Tibial artery (tissue), 4 donors: Measurements from ENCODE around the gene DLK2.
"Not testable (repeated sequence)": the region's sequence is repeated elsewhere in the genome, so short reads cannot be mapped to it uniquely, and the experiment has no call there.

Experiments
- DNase-seq, 2 donors: peaks; one replicate each; pipeline ENCODE4 v3.0.0-alpha.2; 2019
- H3K27ac ChIP-seq, 2 donors: fragments of 200-600 bp; sonication (generic) in 1 of 2; 1 replicate in 1 of 2; 2 replicates in 1 of 2; pipeline ENCODE4 v1.5.1; 2018 to 2019; ENCODE audit warnings: mild to moderate bottlenecking in 1 of 2
- H3K27me3 ChIP-seq, 2 donors: fragments of 200-600 bp; sonication (generic) in 1 of 2; one replicate each; pipeline versions ENCODE4 v1.5.1 to v1.6.0; 2016 to 2019
- H3K36me3 ChIP-seq, 3 donors: fragments of 200-600 bp; sonication (generic) in 2 of 3; one replicate each; pipeline ENCODE4 v1.5.1; 2016 to 2019; ENCODE audit warnings: mild to moderate bottlenecking in 2 of 3
- H3K4me1 ChIP-seq, 4 donors: fragments of 200-600 bp; sonication (generic) in 2 of 4; 1 replicate in 3 of 4; 2 replicates in 1 of 4; pipeline ENCODE4 v1.5.1; 2016 to 2019
- H3K4me3 ChIP-seq, 2 donors: fragments of 200-600 bp; sonication (generic) in 1 of 2; 1 replicate in 1 of 2; 2 replicates in 1 of 2; pipeline ENCODE4 v1.5.1; 2018 to 2019; ENCODE audit warnings: mild to moderate bottlenecking in 2 of 2
- H3K9me3 ChIP-seq, 3 donors: fragments of 200-600 bp; sonication (generic) in 1 of 3; one replicate each; pipeline ENCODE4 v1.5.1; 2016 to 2019
- intact Hi-C: fragments of 100-400 bp; cut with DNase I; formaldehyde crosslinking; loops from one replicate; pipeline ENCODE4 v1.15.0; 2023; ENCODE audit warnings: low total_unique reads
- TF ChIP-seq, protein P1 (sequence below), 2 experiments: fragments of 200-600 bp in 1 of 2; fragments of 450-650 bp in 1 of 2; IDR thresholded peaks; one replicate each; pipeline ENCODE4 v1.5.1; 2017 to 2019; ENCODE audit warnings: antibody characterized with exemption in 2 of 2, mild to moderate bottlenecking in 1 of 2, moderate library complexity in 1 of 2

Gene DLK2

DNA sequence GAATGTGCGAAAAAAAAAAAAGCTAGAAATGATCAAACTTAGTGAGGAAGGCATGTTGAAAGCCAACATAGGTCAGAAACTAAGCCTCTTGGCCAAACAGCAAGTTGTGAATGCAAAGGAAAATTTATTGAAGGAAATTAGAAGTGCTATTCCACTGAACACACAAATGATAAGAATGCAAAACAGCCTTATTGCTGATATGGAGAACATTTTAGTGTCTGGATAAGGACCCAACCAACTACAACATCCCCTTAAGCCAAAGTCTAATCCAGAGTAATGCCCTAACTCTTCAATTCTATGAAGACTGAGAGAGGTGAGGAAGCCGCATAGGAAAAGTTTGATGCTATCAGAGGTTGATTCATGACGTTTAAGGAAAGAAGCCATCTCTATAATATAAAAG is 33.5 kb downstream of the DLK2 start:
- intact Hi-C loops: no loop called here
- TF ChIP-seq, protein P1, sequence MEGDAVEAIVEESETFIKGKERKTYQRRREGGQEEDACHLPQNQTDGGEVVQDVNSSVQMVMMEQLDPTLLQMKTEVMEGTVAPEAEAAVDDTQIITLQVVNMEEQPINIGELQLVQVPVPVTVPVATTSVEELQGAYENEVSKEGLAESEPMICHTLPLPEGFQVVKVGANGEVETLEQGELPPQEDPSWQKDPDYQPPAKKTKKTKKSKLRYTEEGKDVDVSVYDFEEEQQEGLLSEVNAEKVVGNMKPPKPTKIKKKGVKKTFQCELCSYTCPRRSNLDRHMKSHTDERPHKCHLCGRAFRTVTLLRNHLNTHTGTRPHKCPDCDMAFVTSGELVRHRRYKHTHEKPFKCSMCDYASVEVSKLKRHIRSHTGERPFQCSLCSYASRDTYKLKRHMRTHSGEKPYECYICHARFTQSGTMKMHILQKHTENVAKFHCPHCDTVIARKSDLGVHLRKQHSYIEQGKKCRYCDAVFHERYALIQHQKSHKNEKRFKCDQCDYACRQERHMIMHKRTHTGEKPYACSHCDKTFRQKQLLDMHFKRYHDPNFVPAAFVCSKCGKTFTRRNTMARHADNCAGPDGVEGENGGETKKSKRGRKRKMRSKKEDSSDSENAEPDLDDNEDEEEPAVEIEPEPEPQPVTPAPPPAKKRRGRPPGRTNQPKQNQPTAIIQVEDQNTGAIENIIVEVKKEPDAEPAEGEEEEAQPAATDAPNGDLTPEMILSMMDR (IDR thresholded peaks at IDR 0.05): no peak
- Histone ChIP-seq H3K4me1 (peaks cover 0 to 3% (median 0%) of the 10 kb centered on the region in 4 donors), H3K27ac (no peak overlapping the region), H3K4me3 (no peak overlapping the region), H3K27me3 (no peaks in the 10 kb centered on the region), H3K36me3 (no peaks in the 10 kb centered on the region), H3K9me3 (no peaks in the 10 kb centered on the region)
- DNase-seq: no peak

DNA sequence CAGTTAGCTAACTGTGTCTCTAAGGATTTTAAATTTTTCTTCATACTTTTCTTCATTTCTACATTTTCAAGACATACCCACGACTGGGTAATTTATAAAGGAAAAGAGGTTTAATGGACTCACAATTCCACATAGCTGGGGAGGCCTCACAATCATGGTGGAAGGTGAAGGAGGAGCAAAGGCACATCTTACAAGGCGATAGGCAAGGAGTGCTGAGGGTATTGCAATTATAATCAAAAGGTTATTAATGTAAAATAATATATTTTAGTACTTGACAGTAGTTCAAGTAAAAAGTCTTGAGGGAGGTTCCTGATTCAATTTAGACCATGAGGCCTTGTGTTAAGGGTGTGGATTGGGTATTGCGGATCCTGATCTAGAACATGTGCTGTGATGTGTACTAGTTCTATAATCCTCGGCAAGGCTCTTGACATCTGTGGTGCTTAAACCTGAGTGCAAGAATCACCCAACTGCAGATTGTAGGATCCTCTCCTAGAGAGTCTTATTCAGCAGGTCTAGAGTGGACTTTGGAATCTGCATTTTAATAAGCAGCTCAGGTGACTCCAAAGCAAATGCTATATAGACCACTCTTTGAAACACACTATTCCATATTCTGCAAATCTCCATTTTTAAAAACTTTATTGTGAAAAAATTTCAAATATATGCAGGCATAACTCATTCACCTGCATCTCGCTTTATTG is 35.2 kb downstream of the DLK2 start:
- no peak for DNase-seq
- H3K36me3 ChIP-seq: no peaks in the 10 kb centered on the region
- intact Hi-C loops: no loop called here

DNA sequence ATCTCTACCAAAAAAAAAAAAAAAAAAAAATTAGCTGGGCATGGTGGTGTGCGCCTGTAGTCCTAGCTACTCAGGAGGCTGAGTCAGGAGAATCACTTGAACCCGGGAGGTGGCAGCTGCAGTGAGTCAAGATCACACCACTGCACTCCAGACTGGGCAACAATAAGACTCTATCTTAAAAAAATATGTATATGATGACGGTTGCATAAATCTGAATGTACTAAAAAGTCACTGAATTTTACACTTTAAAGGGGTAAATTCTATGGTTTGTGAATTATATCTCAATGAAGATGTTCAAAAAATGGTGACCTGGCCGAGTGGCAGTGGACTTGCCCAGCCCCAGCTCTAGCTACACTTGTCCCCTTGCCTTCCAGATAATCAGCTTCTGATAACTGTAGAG is 38.4 kb downstream of the DLK2 start:
- Histone ChIP-seq H3K4me1 (no peaks in the 10 kb centered on the region), H3K27me3 (peaks cover 0 to 14% of the 10 kb centered on the region in 2 donors), H3K4me3 (no peak overlapping the region), H3K36me3 (no peaks in the 10 kb centered on the region), H3K27ac (no peak overlapping the region), H3K9me3 (no peaks in the 10 kb centered on the region)
- no peak for DNase-seq
- TF ChIP-seq, protein P1 (IDR thresholded peaks at IDR 0.05): no peak
- intact Hi-C loops: no loop called here

More for the DNA sequence above, 35.2 kb downstream of the DLK2 start:
- H3K9me3 ChIP-seq: no peaks in the 10 kb centered on the region
- no peak overlapping the region for H3K4me3 ChIP-seq
- TF ChIP-seq, protein P1 (IDR thresholded peaks at IDR 0.05): no peak
- no peaks in the 10 kb centered on the region for H3K4me1 ChIP-seq
- H3K27ac ChIP-seq: no peak overlapping the region
- no peaks in the 10 kb centered on the region for H3K27me3 ChIP-seq

DNA sequence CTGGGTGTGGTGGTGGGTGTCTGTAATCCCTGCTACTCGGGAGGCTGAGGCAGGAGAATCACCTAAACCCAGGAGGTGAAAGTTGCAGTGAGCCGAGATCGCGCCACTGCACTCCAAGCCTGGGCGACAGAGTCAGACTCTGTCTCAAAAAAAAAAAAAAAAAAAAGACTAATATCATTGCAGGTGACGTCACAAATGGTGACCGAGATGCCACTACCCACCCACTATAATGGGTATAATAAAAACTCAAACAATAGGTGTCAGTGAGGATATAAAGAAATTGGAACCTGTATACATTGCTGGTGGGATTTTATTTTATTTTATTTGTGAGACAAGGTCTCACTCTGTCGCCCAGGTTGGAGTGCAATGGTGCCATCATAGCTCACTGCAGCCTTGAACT is 40.1 kb downstream of the DLK2 start:
- H3K9me3 ChIP-seq, H3K36me3 ChIP-seq, intact Hi-C loops, H3K4me3 ChIP-seq, H3K27ac ChIP-seq, DNase-seq, H3K4me1 ChIP-seq: not testable (repeated sequence)
- H3K27me3 ChIP-seq: peaks cover 0 to 14% of the 10 kb centered on the region in 2 donors

DNA sequence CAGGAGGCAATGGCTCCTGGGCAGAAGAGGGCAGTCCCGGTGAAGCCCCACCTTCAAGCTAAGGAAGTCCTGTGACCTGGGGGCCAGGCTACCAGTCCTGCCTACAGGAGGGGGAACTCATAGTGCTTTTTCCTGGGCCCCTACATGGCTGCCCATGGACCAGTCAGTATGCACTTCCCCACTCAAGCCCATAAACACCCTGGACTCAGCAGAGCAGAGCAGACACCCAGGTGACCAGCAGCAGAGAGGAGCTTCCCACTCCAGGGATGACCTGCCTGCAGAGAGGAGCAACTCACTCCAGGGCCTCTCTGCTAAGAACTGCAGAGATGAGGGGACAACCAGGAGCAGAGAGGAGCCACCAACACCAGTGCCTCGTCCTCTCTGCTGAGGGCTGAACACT is 42.3 kb downstream of the DLK2 start:
- TF ChIP-seq, protein P1 (IDR thresholded peaks at IDR 0.05): no peak
- DNase-seq: no peak
- Histone ChIP-seq H3K27ac (no peak overlapping the region), H3K9me3 (no peaks in the 10 kb centered on the region), H3K27me3 (peaks cover 0 to 20% of the 10 kb centered on the region in 2 donors), H3K4me1 (no peaks in the 10 kb centered on the region), H3K36me3 (no peaks in the 10 kb centered on the region), H3K4me3 (no peak overlapping the region)
- intact Hi-C loops: no loop called here

DNA sequence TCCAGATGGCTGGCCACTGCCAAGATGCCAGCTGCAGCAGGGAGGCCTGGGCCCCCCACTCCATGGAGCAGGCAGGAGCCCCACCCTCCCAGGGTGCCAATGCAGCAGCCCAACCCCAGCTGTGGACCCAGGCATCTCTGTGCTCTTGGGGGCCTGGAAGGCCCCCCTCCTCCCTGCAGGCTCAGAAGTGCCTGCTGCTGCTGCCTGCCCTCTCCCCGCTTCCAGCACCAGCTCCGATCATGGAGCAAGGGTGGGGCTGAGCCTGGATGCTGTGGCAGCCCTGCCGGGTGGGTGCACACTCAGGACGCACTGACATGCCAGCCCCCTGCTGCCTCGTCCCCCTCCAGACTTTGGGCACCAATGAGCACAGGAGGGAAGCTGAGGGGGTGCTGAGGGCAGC is 42.8 kb downstream of the DLK2 start:
- Histone ChIP-seq H3K27ac (no peak overlapping the region), H3K4me1 (no peaks in the 10 kb centered on the region), H3K36me3 (no peaks in the 10 kb centered on the region), H3K4me3 (no peak overlapping the region), H3K9me3 (no peaks in the 10 kb centered on the region), H3K27me3 (peaks cover 0 to 23% of the 10 kb centered on the region in 2 donors)
- intact Hi-C loops: no loop called here
- no peak for DNase-seq
- TF ChIP-seq, protein P1 (IDR thresholded peaks at IDR 0.05): no peak

DNA sequence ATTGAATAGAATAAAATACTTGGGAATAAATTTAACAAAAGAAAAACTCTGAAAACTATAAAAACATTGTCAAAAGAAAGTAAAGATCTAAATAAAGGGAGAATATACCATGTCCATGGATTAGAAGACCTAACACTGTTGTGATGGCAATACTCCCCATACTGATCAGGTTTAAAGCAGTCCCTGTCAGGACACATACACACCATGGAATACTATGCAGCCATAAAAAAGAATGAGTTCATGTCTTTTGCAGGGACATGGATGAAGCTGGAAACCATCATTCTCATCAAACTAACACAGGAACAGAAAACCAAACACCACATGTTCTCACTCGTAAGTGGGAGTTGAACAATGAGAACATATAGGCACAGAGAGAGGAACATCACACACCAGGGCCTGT is 44.6 kb downstream of the DLK2 start:
- H3K4me3 ChIP-seq, H3K27ac ChIP-seq, DNase-seq, H3K4me1 ChIP-seq, H3K36me3 ChIP-seq, intact Hi-C loops, H3K9me3 ChIP-seq: not testable (repeated sequence)
- H3K27me3 ChIP-seq: peaks cover 0 to 31% of the 10 kb centered on the region in 2 donors
